Spleen (tissue), 11 donors: ENCODE measurements around the gene TRIAP1. TPM values are rescaled to one million over a fixed set of nuclear protein-coding genes. Genes with fewer than 3 reads are reported as not detected.

Experiments
- DNase-seq: peaks from one replicate; pipeline ENCODE4 v3.0.0-alpha.2; 2020
- H3K27ac ChIP-seq, 8 donors: fragments of 200-600 bp; sonication (generic) in 7 of 8; 1 replicate in 4 of 8; 2 replicates in 4 of 8; pipeline versions ENCODE4 v1.5.0 to v1.8.0; 2016 to 2021; ENCODE audit warnings: inconsistent platforms in 4 of 8, mild to moderate bottlenecking in 4 of 8, moderate library complexity in 1 of 8
- H3K27me3 ChIP-seq, 7 donors: fragments of 200-600 bp; sonication (generic) in 6 of 7; replicated peaks in 1 of 7; 1 replicate in 4 of 7; 2 replicates in 3 of 7; pipeline versions ENCODE4 v1.5.0 to v1.8.0; 2016 to 2021; ENCODE audit warnings: inconsistent platforms in 3 of 7, mild to moderate bottlenecking in 1 of 7
- H3K36me3 ChIP-seq, 6 donors: fragments of 200-600 bp; sonication (generic) in 5 of 6; 1 replicate in 4 of 6; 2 replicates in 2 of 6; pipeline versions ENCODE4 v1.5.0 to v1.8.0; 2016 to 2021; ENCODE audit warnings: inconsistent platforms in 2 of 6
- H3K4me1 ChIP-seq, 6 donors: fragments of 200-600 bp; sonication (generic) in 5 of 6; 1 replicate in 3 of 6; 2 replicates in 3 of 6; pipeline versions ENCODE4 v1.5.0 to v1.8.0; 2016 to 2021; ENCODE audit warnings: inconsistent platforms in 3 of 6
- H3K4me3 ChIP-seq, 8 donors: fragments of 200-600 bp; sonication (generic) in 7 of 8; 1 replicate in 4 of 8; 2 replicates in 4 of 8; pipeline versions ENCODE4 v1.5.0 to v1.8.0; 2016 to 2021; ENCODE audit warnings: inconsistent platforms in 4 of 8, mild to moderate bottlenecking in 4 of 8, moderate library complexity in 2 of 8
- H3K9me3 ChIP-seq, 8 donors: fragments of 200-600 bp; sonication (generic) in 7 of 8; 1 replicate in 4 of 8; 2 replicates in 4 of 8; pipeline versions ENCODE4 v1.5.0 to v1.8.0; 2016 to 2021; ENCODE audit warnings: inconsistent platforms in 4 of 8
- CTCF ChIP-seq, 11 experiments: fragments of 200-600 bp in 7 of 11; fragments of 450-650 bp in 4 of 11; sonication (generic) in 4 of 11; IDR thresholded peaks in 8 of 11; conservative IDR thresholded peaks in 3 of 11; 1 replicate in 7 of 11; 2 replicates in 4 of 11; pipeline versions ENCODE4 v1.4.0 to v1.8.0; 2016 to 2021; ENCODE audit warnings: antibody characterized with exemption in 11 of 11, inconsistent platforms in 4 of 11, mild to moderate bottlenecking in 1 of 11
- POLR2A ChIP-seq, 3 donors: fragments of 450-650 bp; IDR thresholded peaks; one replicate each; pipeline ENCODE4 v1.5.1; 2017; ENCODE audit warnings: antibody characterized with exemption in 3 of 3, mild to moderate bottlenecking in 1 of 3
- POLR2AphosphoS5 ChIP-seq, 3 donors: sonication (generic); formaldehyde crosslinking; IDR thresholded peaks; one replicate each; pipeline ENCODE4 v1.5.1; 2017; ENCODE audit warnings: antibody characterized with exemption in 3 of 3
- WGBS, 5 donors: extraction: QIAGEN DNeasy Blood & Tissue Kit in 3 of 5; methylation state at CpG; one replicate each; pipeline versions ENCODE4 v1.1.5 to v1.1.7; 2013 to 2018; 5-methylcytosine and 5-hydroxymethylcytosine counted together
- intact Hi-C: fragments of 100-400 bp; cut with DNase I; formaldehyde crosslinking; loops from one replicate; pipeline ENCODE4 v1.15.0; 2023; ENCODE audit warnings: low total_unique reads
- polyA plus RNA-seq, 3 donors: library from polyadenylated mRNA; stranded (reverse); fragments of 200-250 nt; gene quantifications; one replicate each; pipeline ENCODE4 v1.2.1, GENCODE V29; 2013
- total RNA-seq, 7 donors: library from RNA; depleted of rRNA in 3 of 7; stranded (reverse); fragments of >200 nt in 3 of 7; fragmentation: NEBNext Ultra II Directional in 4 of 7; extraction: Animal tissue kit (Norgen Biotek cat#: 25700) in 4 of 7; gene quantifications; one replicate each; pipeline versions ENCODE4 v1.1.0 to v1.2.1, GENCODE V29; 2016 to 2021
- donor health status: healthy with polysubstance abuse.
- donor health status: DM: no; HTN: no; CAD: no; lungs with moderate emphysema.
- donor health status: DM: no; HTN: no; CAD: no.
- donor health status: Bipolar disorder and iron deficiency.
- donor health status: healthy.
- donor health status: DM: no; HTN: no; CAD: no.
- donor health status: DM: yes; HTN: yes; CAD: no.

The TRIAP1 gene
- total and polyA plus RNA-seq, 10 donors = 10.2 to 35.9 (median 14.9) TPM

- no peak overlapping the region for H3K27ac ChIP-seq
- peaks cover 0 to 11% (median 0%) of the 10 kb centered on the region in 7 donors for H3K27me3 ChIP-seq
- TF ChIP-seq CTCF (IDR thresholded peaks at IDR 0.05 in 8 of 11, conservative IDR thresholded peaks at IDR 0.05 in 3 of 11) (no peak), POLR2AphosphoS5 (IDR thresholded peaks at IDR 0.05) (no peak), POLR2A (IDR thresholded peaks at IDR 0.05) (no peak)
- WGBS, 5 donors = 83 to 96% (median 89%) methylated on average over 4 of the region's 4 CpGs
- no peaks in the 10 kb centered on the region for H3K4me1 ChIP-seq
- H3K9me3 ChIP-seq = no peaks in the 10 kb centered on the region
- intact Hi-C loops = no loop called here
- no peak for DNase-seq
- no peak overlapping the region for H3K4me3 ChIP-seq
- H3K36me3 ChIP-seq = no peaks in the 10 kb centered on the region
Observed at GRCh38 chr12:120421701-120422100, 24.5 kb downstream of the TRIAP1 start.

DNA sequence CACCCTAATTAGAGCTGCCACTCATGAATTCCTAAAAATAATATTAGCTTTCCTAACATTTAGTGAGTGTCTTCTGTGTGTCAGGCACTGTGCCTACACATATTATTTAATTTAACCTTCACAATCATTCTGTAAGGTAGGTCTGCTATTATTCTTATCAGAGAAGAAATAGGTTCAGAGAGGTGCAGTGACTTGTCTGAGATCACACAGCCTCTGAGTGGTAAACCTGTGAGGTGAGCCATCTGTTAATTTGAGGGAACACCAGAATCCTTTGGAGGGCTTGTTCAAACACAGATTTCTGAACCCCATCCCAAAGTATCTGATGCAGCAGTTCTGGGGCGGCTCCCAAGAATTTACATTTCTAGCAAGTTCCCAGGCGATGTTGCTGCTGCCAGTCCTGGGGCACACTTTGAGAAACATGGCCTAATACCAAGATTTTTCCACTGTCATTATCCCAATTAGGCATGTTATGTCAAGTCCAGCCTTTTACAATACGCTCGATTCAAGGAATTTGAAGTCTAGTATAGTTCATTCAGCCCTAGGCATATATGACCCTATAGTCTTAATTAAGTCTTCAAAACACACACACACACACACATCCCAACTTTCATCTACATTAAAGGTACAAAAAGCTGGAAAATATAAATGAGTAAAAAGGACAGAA lies 28.1 kb downstream of the TRIAP1 start:
- Histone ChIP-seq H3K4me3 (no peak overlapping the region), H3K27me3 (peaks cover 0 to 15% (median 0%) of the 10 kb centered on the region in 7 donors), H3K27ac (no peak overlapping the region), H3K4me1 (no peaks in the 10 kb centered on the region), H3K9me3 (no peaks in the 10 kb centered on the region), H3K36me3 (no peaks in the 10 kb centered on the region)
- intact Hi-C loops = no loop called here
- no peak for TF ChIP-seq POLR2A (IDR thresholded peaks at IDR 0.05)
- no peak for TF ChIP-seq POLR2AphosphoS5 (IDR thresholded peaks at IDR 0.05)
- no peak for DNase-seq
- 88 to 95% (median 91%) methylated on average over 4 of the region's 4 CpGs for WGBS, 5 donors

GRCh38 chr12:120416490-120417216 lies 29.5 kb downstream of the TRIAP1 start:
- 76 to 86% (median 82%) methylated on average over 7 of the region's 7 CpGs for WGBS, 5 donors
- Histone ChIP-seq H3K4me3 (no peak overlapping the region), H3K27ac (no peak overlapping the region), H3K9me3 (no peaks in the 10 kb centered on the region), H3K36me3 (no peaks in the 10 kb centered on the region), H3K27me3 (peaks cover 0 to 19% (median 0%) of the 10 kb centered on the region in 7 donors), H3K4me1 (no peaks in the 10 kb centered on the region)
- TF ChIP-seq POLR2AphosphoS5 (IDR thresholded peaks at IDR 0.05) (no peak), CTCF (IDR thresholded peaks at IDR 0.05 in 8 of 11, conservative IDR thresholded peaks at IDR 0.05 in 3 of 11) (no peak), POLR2A (IDR thresholded peaks at IDR 0.05) (no peak)
- no peak for DNase-seq
- intact Hi-C loops = no loop called here

DNA sequence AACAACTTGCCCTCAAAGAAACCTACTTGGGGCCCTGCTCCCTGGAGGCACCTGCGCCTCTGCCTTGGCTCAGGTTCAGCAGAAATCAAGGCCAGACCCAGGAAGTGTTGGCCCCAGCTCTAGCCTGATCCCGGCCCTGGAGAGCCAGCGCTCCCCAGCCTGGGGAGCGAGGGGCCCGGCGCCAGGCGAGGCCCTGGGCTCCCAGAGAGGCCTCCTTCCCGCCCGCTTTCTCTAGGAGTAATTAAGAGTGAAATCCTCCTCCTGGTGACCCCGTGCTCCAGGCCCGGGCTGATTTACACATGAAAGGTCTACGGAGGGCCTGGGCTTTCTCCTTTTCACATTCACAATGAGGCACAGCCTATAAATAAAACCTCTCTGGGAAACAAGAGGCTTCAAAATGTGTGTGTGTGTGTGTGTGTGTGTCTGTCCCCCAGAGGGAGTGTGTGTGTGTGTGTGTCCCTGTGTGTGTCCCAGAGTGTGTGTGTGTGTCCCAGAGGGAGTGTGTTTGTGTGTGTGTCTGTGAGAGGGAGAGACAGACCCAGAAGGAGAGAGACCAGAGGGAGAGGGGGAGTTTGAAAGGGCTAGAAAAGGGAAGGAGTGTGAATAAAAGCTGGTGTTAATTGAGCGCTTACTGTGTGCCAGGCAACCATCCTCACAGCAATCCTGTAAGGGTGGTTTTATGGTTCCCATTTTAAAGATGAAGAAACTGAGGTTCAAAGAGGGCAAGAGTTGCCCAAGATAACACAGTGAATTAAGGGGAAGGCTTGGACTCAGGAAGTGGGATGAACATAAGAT lies 32.1 kb downstream of the TRIAP1 start:
- no peak for TF ChIP-seq POLR2A (IDR thresholded peaks at IDR 0.05)
- TF ChIP-seq POLR2AphosphoS5 (IDR thresholded peaks at IDR 0.05) = no peak
- no peak for TF ChIP-seq CTCF (IDR thresholded peaks at IDR 0.05 in 8 of 11, conservative IDR thresholded peaks at IDR 0.05 in 3 of 11)
- Histone ChIP-seq H3K9me3 (no peaks in the 10 kb centered on the region), H3K27ac (no peak overlapping the region), H3K36me3 (no peaks in the 10 kb centered on the region), H3K4me1 (no peaks in the 10 kb centered on the region), H3K27me3 (peaks cover 0 to 11% (median 0%) of the 10 kb centered on the region in 7 donors), H3K4me3 (no peak overlapping the region)
- WGBS, 5 donors = 67 to 74% (median 69%) methylated on average over 8 to 13 of the region's 13 CpGs
- intact Hi-C loops = no loop called here
- no peak for DNase-seq
